Erythroblast (primary cell): Measurements from ENCODE around the gene STAT3.

Source experiments
- DNase-seq, 2 experiments: peaks; one replicate each; lab custom pipeline; 2025; lab: John Stamatoyannopoulos, UW
- GATA1 ChIP-seq: IDR thresholded peaks from 2 replicates; pipeline ENCODE4 v1.6.1; 2011; ENCODE audit warnings: low read depth, mild to moderate bottlenecking, control low read depth, low read length, moderate library complexity
- POLR2A ChIP-seq: IDR thresholded peaks from 2 replicates; pipeline ENCODE4 v1.6.1; 2011; ENCODE audit warnings: mild to moderate bottlenecking, low read length

The STAT3 gene

DNA sequence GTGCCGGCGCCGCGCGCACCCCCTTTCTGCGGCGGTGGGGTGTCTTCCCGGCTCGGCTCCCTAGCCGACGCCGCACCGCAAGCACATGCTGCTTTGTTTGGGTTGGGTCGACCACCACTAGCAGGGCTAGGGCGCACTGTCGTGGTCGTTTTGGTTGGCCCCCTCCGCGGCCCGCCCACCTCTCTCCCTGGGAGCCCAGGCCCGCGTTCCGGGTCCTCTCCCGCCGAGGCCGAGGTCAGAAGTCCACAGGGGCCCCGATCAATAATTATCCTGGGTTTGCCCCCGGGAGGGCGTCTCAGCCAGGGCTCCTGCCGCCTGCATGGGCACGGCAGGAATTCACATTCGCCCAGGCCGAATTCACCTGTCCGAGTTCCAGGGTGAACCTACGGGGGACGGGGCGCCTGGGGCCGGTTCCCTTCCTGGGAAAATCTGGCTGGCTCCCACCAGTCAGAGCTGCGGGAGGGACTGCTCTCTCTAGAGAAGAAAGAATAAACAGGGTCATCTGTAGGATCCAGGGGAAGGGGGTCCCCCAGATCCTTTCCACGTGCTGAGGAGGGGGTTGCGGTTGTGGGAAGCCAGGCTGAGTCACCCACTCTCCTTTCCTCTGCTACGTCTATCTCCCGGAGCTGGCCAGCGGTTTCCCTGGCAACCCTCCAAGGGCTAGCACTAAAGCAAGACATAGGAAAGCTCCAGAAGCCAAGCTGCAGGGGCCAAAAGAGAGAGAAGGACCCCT, 111.5 kb downstream of the STAT3 start:
- TF ChIP-seq GATA1 (no peak), POLR2A (no peak)
- peak; percentile 66 to 72 for DNase-seq

DNA sequence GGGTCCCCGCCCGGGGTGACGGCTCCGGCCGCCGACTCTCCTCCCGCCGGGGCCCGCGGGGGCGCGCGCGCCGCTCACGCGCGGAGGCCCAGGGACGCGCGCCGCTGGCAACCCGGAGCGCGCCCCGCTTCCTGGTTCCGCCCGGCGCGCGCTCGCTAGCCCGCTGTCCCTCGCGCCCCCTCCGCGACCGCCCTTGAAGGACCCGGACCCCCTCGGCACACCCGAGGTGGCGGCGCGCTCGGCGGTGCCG, 112.0 kb downstream of the STAT3 start, which contains the start of gene STAT5B:
STAT5B (minus strand) TSS at position 33 of the 250 bp plus-strand sequence. CDS start 44,264 bp downstream, outside the sequence.
- TF ChIP-seq GATA1 (no peak), POLR2A (peak; percentile 72)
- DNase-seq = peak; percentile 84 to 92

GRCh38 chr17:42275527-42276358, 112.5 kb downstream of the STAT3 start:
- peak; percentile 79 for TF ChIP-seq POLR2A
- TF ChIP-seq GATA1 = no peak

DNA sequence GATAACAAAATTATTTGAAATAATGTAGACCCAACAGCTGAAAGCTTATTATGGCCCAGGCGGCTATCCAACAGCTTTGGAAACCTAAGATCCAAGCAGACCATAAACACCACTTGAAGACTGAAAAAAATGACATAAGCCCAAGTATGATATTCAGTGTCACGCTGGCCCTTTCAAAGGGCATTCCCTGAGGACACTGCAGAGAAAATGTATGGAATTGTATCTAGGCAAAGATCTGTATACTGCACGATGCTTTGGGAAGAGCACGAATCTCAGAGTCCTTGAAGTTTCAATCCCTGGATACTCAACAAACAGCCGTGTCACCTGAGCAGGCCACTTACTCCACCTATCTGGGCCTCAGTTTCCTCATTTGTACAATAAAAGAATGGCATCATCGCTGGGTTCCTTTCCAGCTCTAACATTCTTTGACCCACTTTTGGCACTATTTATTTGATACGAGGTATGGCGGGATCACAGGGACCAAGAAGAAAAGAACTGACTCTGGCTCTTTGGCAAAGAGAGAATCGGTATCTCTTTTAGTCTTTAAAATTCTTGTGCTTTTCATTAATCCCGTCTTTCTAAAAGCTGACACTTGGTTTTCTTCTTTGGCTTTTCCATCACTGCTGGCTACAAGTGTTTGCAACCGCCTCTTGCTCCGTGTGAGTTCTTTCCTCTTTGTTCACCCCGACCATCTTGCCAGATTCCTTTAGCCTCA, 113.3 kb downstream of the STAT3 start:
- peak; percentile 31 to 74 for DNase-seq
- TF ChIP-seq GATA1 = no peak
- TF ChIP-seq POLR2A = no peak

More at GRCh38 chr17:42275527-42276358, 112.5 kb downstream of the STAT3 start:
- DNase-seq = peak; percentile 90 to 91

DNA sequence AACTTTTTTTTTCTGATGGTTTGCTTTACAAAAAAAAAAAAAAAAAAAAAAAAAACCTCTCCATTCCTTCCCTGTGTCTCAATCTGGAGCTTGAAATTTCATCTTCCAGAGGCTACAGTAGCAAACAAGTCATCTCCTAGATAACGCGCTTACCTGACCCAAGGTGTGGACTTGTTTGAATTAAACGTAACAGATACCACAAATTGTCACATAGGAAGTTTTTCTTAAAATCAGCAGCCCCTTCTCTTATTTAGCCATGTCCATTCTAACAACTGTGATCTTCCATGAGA, 114.0 kb downstream of the STAT3 start:
- TF ChIP-seq GATA1 (no peak), POLR2A (no peak)
- peak in 1 of 2 experiments; percentile 64 for DNase-seq

- peak; percentile 20 for TF ChIP-seq POLR2A
- no peak for TF ChIP-seq GATA1
- DNase-seq = peak in 1 of 2 experiments; percentile 65
These were observed 114.6 kb downstream of the STAT3 start for GRCh38 chr17:42273474-42274252.

DNA sequence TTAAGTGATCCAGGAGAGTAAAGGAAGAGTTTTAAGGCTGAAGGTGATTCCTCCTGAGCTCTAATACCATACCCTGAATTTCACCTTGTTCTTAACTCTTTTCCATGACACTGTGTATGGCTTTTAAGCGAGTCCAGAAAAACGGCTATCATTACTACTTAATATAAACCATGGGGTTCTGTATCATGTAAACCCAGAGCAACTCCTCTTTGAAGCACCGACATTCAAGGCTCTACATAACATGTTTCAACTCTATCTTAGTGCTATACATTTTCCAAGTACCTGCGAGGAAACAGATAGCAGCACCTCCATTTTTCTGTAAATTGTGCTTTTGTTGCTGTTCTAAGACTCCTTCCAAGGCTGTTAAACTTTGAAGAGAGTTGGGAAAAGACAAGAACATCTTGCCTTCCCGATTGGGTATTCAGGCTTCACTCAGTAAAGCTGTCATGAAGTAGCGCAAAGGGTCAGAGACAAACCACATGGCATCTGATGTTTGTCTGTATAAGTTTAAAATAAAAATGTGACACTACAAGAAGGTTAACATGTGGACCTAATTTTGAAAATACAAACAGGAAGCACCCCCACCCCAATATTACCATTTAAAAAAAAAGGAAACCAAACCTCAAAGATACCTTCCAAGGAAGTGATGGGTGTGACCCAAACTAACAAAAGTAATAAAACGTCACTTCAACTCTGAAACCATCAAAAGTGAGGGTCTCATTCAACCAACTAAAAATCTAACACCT, 115.9 kb downstream of the STAT3 start:
- TF ChIP-seq POLR2A = no peak
- TF ChIP-seq GATA1 = no peak
- DNase-seq = peak in 1 of 2 experiments; percentile 56

DNA sequence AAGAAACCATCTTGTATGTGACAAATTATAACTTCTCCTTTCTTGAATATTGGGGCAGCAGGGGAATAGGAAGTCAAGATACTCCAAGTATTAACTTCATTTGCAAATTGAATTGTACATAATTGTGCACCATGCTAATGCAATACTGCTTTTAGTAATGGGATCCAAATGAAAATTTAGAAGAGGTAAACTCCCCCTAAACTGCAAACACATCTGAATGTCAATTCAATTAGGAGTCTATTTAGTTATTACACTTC, 116.5 kb downstream of the STAT3 start:
- TF ChIP-seq GATA1 (no peak), POLR2A (peak; percentile 16)
- DNase-seq = peak in 1 of 2 experiments; percentile 60

DNA sequence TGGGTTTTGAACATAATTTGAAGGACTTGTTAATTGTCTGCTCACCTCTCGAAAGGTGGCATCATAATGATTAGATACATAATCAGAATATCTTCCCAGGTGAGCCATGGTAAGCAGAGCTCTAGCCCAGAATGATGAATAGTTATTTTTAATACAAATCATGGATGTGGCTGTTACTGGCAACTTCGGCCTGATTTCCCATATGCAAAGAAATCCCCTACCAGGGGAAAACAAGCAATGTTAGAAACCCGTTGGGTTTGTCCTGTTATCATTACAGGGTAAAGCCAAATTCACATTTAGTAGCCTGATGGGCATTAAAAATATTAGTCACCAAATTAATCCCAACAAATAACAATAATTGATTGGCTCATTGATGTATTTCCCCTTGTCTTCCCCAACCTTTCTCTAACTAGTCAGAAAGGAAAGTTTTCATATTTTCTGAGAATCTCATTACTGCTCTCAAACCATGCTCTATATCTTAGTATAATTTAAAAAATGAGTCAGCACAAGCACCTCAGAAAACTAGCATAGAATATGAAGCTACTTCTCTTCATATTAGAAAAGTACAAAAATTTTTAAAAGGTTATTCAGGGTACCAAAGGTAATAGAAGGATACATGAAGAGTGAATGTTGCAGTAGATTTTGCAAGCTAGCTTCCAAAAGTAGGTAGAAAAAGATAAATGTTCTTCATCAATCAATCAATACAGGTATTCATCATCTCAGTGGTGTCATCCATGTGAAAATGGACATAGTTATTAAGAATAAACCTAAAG, 117.0 kb downstream of the STAT3 start:
- DNase-seq = no peak
- TF ChIP-seq POLR2A = no peak
- no peak for TF ChIP-seq GATA1

DNA sequence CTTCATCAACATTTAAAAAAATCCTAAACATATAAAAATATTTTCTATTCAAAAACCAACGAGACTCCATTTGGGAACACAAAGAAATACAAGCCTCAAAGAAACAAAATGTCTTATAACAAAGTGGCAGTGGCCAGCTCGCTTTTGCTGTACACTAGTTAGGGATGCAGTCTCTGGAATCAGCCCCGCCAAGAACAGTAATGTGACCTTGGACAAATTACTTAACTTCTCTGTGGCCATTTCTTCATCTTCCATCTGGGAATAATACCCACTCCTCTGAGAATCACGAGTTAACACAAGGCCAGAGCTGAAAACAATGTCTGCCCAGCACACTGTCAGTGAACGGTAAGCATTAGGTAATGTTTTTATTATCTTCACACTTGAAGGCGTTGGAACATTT, 117.6 kb downstream of the STAT3 start:
- DNase-seq = peak in 1 of 2 experiments; percentile 33
- no peak for TF ChIP-seq GATA1
- TF ChIP-seq POLR2A = no peak

DNA sequence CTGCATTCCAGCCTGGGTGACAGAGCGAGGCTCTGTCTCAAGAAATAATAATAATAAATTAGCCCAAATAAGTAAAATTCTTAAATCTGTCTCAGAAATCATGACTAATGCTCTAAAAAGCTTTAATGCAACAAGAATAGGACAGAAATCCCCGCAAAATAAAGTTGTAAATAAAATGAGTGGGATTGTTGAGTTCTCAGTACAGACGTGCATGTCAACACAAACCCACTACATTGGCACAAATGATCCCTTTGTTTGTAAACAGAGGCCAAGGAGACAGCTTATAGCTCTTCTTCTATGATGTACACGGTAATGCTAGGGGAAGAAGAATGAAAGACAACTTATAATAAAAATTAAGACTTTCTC, 118.1 kb downstream of the STAT3 start:
- peak in 1 of 2 experiments; percentile 33 for DNase-seq
- TF ChIP-seq GATA1 = no peak
- TF ChIP-seq POLR2A = no peak

DNA sequence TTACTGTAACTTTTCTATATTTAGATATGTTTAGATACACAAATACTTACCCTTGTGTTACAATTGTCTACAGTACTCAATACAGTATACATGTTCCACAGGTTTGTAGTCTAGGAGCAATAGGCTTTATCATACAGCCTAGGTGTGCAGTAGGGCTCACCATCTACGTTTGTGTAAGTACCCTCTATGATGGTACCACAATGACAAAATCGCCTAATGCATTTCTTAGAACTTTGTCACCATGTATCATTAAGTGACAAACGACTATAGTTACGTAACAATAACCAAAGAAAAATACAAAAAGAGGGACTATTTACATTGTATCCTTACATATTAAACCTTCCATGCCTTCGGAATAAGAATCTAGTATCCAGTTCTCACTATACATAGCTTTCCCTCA, 120.0 kb downstream of the STAT3 start:
- peak in 1 of 2 experiments; percentile 71 for DNase-seq
- TF ChIP-seq POLR2A (peak; percentile 18), GATA1 (no peak)
